Measurements from ENCODE around the gene ADGRL2. TPM values are rescaled to one million over a fixed set of nuclear protein-coding genes. Genes with fewer than 3 reads are reported as not detected.
"Not testable (repeated sequence)": the region's sequence is repeated elsewhere in the genome, so short reads cannot be mapped to it uniquely, and the experiment has no call there.

ADGRL2 gene
- total RNA-seq, 1 donor from 2014 or later = 52.5 TPM

GRCh38 chr1:81867235-81867634 lies 66.5 kb downstream of the ADGRL2 start:
- H3K9me3 ChIP-seq (replicated peaks) = peaks cover 5% of the 10 kb centered on the region
- H3K27ac ChIP-seq (replicated peaks) = no peak overlapping the region
- TF ChIP-seq CTCF (IDR thresholded peaks at IDR 0.05; ENCODE audit: borderline replicate concordance) = no peak
- intact Hi-C loops (cut with micrococcal nuclease) = no loop called here
- H3K4me3 ChIP-seq = no peak overlapping the region
- DNase-seq = no peak
- H3K36me3 ChIP-seq = no peaks in the 10 kb centered on the region
- no peaks in the 10 kb centered on the region for H3K27me3 ChIP-seq (ENCODE audit: low read depth)
- peaks cover 56% of the 10 kb centered on the region for H3K4me1 ChIP-seq

- Histone ChIP-seq H3K27ac (replicated peaks) (no peak overlapping the region), H3K4me3 (no peak overlapping the region), H3K9me3 (replicated peaks) (peaks cover 5% of the 10 kb centered on the region), H3K27me3 (ENCODE audit: low read depth) (no peaks in the 10 kb centered on the region), H3K36me3 (no peaks in the 10 kb centered on the region), H3K4me1 (peaks cover 64% of the 10 kb centered on the region)
- intact Hi-C loops (cut with micrococcal nuclease) = no loop called here
- no peak for TF ChIP-seq CTCF (IDR thresholded peaks at IDR 0.05; ENCODE audit: borderline replicate concordance)
- DNase-seq = no peak
Observed at GRCh38 chr1:81869307-81869706, 68.6 kb downstream of the ADGRL2 start.

- H3K27ac ChIP-seq (replicated peaks); H3K27me3 ChIP-seq (ENCODE audit: low read depth); DNase-seq; intact Hi-C loops (cut with micrococcal nuclease); H3K9me3 ChIP-seq (replicated peaks); H3K4me3 ChIP-seq; H3K36me3 ChIP-seq: not testable (repeated sequence)
- H3K4me1 ChIP-seq = peaks cover 66% of the 10 kb centered on the region
Observed at GRCh38 chr1:81871091-81871490, 70.4 kb downstream of the ADGRL2 start.

GRCh38 chr1:81873946-81874345 lies 73.2 kb downstream of the ADGRL2 start:
- peaks cover 71% of the 10 kb centered on the region for H3K4me1 ChIP-seq
- no peaks in the 10 kb centered on the region for H3K36me3 ChIP-seq
- H3K9me3 ChIP-seq (replicated peaks) = peaks cover 5% of the 10 kb centered on the region
- H3K27me3 ChIP-seq (ENCODE audit: low read depth) = no peaks in the 10 kb centered on the region
- H3K27ac ChIP-seq (replicated peaks) = no peak overlapping the region
- no peak for TF ChIP-seq CTCF (IDR thresholded peaks at IDR 0.05; ENCODE audit: borderline replicate concordance)
- intact Hi-C loops (cut with micrococcal nuclease) = no loop called here
- no peak for DNase-seq
- no peak overlapping the region for H3K4me3 ChIP-seq

GRCh38 chr1:81874461-81874860 lies 73.7 kb downstream of the ADGRL2 start:
- Histone ChIP-seq H3K4me3 (no peak overlapping the region), H3K36me3 (no peaks in the 10 kb centered on the region), H3K27me3 (ENCODE audit: low read depth) (no peaks in the 10 kb centered on the region), H3K4me1 (peaks cover 71% of the 10 kb centered on the region), H3K9me3 (replicated peaks) (peaks cover 5% of the 10 kb centered on the region), H3K27ac (replicated peaks) (no peak overlapping the region)
- TF ChIP-seq CTCF (IDR thresholded peaks at IDR 0.05; ENCODE audit: borderline replicate concordance) = no peak
- intact Hi-C loops (cut with micrococcal nuclease) = no loop called here
- no peak for DNase-seq

- H3K4me1 ChIP-seq = peaks cover 73% of the 10 kb centered on the region
- no peak overlapping the region for H3K27ac ChIP-seq (replicated peaks)
- DNase-seq = no peak
- no peaks in the 10 kb centered on the region for H3K36me3 ChIP-seq
- no peak overlapping the region for H3K4me3 ChIP-seq
- H3K9me3 ChIP-seq (replicated peaks) = peaks cover 5% of the 10 kb centered on the region
- H3K27me3 ChIP-seq (ENCODE audit: low read depth) = no peaks in the 10 kb centered on the region
- intact Hi-C loops (cut with micrococcal nuclease) = no loop called here
- TF ChIP-seq CTCF (IDR thresholded peaks at IDR 0.05; ENCODE audit: borderline replicate concordance) = no peak
Observed at GRCh38 chr1:81874940-81875339, 74.2 kb downstream of the ADGRL2 start.
